NT2/D1 (cell line): ENCODE results near the gene NOX3.
A peak's percentile ranks its signal among the peaks of the same experiment; 100 is the strongest.
"Not testable (repeated sequence)": the region's sequence is repeated elsewhere in the genome, so short reads cannot be mapped to it uniquely, and the experiment has no call there.

Experiments
- DNase-seq: peaks from one replicate; pipeline ENCODE4 v3.0.0-alpha.2; 2011; ENCODE audit warnings: low read depth, low spot score
- H3K27me3 ChIP-seq: 2 replicates; pipeline ENCODE4 v1.6.0; 2011; ENCODE audit warnings: mild to moderate bottlenecking; ENCODE audit not compliant: insufficient read length, insufficient read depth
- H3K36me3 ChIP-seq: 2 replicates; pipeline ENCODE4 v1.6.1; 2011; ENCODE audit warnings: mild to moderate bottlenecking, low read length, mixed read lengths; ENCODE audit not compliant: insufficient read depth, insufficient read length
- H3K4me1 ChIP-seq: 2 replicates; pipeline ENCODE4 v1.5.1; 2011; ENCODE audit not compliant: insufficient read depth, insufficient read length
- H3K4me3 ChIP-seq: 2 replicates; pipeline ENCODE4 v1.5.1; 2011; ENCODE audit warnings: low read depth; ENCODE audit not compliant: insufficient read length
- H3K9ac ChIP-seq: 2 replicates; pipeline ENCODE4 v1.6.0; 2011; ENCODE audit warnings: low read depth; ENCODE audit not compliant: insufficient read length
- H3K9me3 ChIP-seq: 2 replicates; pipeline ENCODE4 v1.5.1; 2011; ENCODE audit warnings: mild to moderate bottlenecking, low read length; ENCODE audit not compliant: insufficient read depth
- SUZ12 ChIP-seq: IDR thresholded peaks from 2 replicates; pipeline ENCODE4 v1.6.1; 2011; ENCODE audit not compliant: insufficient read length, insufficient read depth; ENCODE audit errors: extremely low read depth
- YY1 ChIP-seq: IDR thresholded peaks from 2 replicates; pipeline ENCODE4 v1.6.1; 2011; ENCODE audit not compliant: insufficient read length, insufficient read depth
- ZNF274 ChIP-seq: IDR thresholded peaks from 2 replicates; pipeline ENCODE4 v1.6.1; 2011; ENCODE audit warnings: mild to moderate bottlenecking, low read depth, low read length

NOX3 gene

GRCh38 chr6:155495011-155495768 is 39.6 kb upstream of the NOX3 start:
- no peak for DNase-seq
- Histone ChIP-seq H3K4me1 (no peaks in the 10 kb centered on the region), H3K27me3 (no peaks in the 10 kb centered on the region), H3K9ac (no peak overlapping the region), H3K4me3 (no peak overlapping the region), H3K36me3 (no peaks in the 10 kb centered on the region), H3K9me3 (peaks cover 8% of the 10 kb centered on the region; the same call in 1 of the 2 replicates)
- TF ChIP-seq SUZ12 (no peak), YY1 (no peak), ZNF274 (no peak)

- peaks cover 8% of the 10 kb centered on the region; the same call in 1 of the 2 replicates for H3K9me3 ChIP-seq
- no peaks in the 10 kb centered on the region for H3K36me3 ChIP-seq
- TF ChIP-seq ZNF274 (no peak), SUZ12 (no peak), YY1 (no peak)
- H3K27me3 ChIP-seq = no peaks in the 10 kb centered on the region
- DNase-seq = peak; percentile 9
- no peaks in the 10 kb centered on the region for H3K4me1 ChIP-seq
- H3K4me3 ChIP-seq = no peak overlapping the region
- H3K9ac ChIP-seq = no peak overlapping the region
These were observed 38.1 kb upstream of the NOX3 start for GRCh38 chr6:155493694-155494143.

GRCh38 chr6:155493026-155493693 is 37.5 kb upstream of the NOX3 start:
- TF ChIP-seq ZNF274 (no peak), SUZ12 (no peak), YY1 (no peak)
- no peak overlapping the region for H3K9ac ChIP-seq
- peaks cover 8% of the 10 kb centered on the region; the same call in 1 of the 2 replicates for H3K9me3 ChIP-seq
- no peaks in the 10 kb centered on the region for H3K4me1 ChIP-seq
- no peaks in the 10 kb centered on the region for H3K36me3 ChIP-seq
- H3K27me3 ChIP-seq = no peaks in the 10 kb centered on the region
- DNase-seq = no peak
- H3K4me3 ChIP-seq = no peak overlapping the region

GRCh38 chr6:155492061-155492735 is 36.6 kb upstream of the NOX3 start:
- Histone ChIP-seq H3K4me3 (no peak overlapping the region), H3K27me3 (no peaks in the 10 kb centered on the region), H3K9ac (no peak overlapping the region), H3K9me3 (peaks cover 8% of the 10 kb centered on the region; the same call in 1 of the 2 replicates), H3K36me3 (no peaks in the 10 kb centered on the region), H3K4me1 (no peaks in the 10 kb centered on the region)
- no peak for DNase-seq
- no peak for TF ChIP-seq SUZ12
- no peak for TF ChIP-seq YY1
- TF ChIP-seq ZNF274 = no peak

- TF ChIP-seq ZNF274 = no peak
- no peak for TF ChIP-seq YY1
- TF ChIP-seq SUZ12 = no peak
- no peak overlapping the region for H3K9ac ChIP-seq
- no peak overlapping the region for H3K4me3 ChIP-seq
- no peaks in the 10 kb centered on the region for H3K27me3 ChIP-seq
- no peaks in the 10 kb centered on the region for H3K36me3 ChIP-seq
- H3K9me3 ChIP-seq = peaks cover 8% of the 10 kb centered on the region; the same call in 1 of the 2 replicates
- H3K4me1 ChIP-seq = no peaks in the 10 kb centered on the region
- DNase-seq = no peak
These were observed 35.8 kb upstream of the NOX3 start for GRCh38 chr6:155491421-155491820.

- H3K36me3 ChIP-seq, DNase-seq, H3K4me1 ChIP-seq, H3K9ac ChIP-seq, H3K27me3 ChIP-seq, H3K4me3 ChIP-seq, H3K9me3 ChIP-seq: not testable (repeated sequence)
These were observed 32.6 kb upstream of the NOX3 start for GRCh38 chr6:155488197-155488596.

- TF ChIP-seq SUZ12 = no peak
- TF ChIP-seq YY1 = no peak
- no peak for TF ChIP-seq ZNF274
- no peaks in the 10 kb centered on the region for H3K36me3 ChIP-seq
- no peaks in the 10 kb centered on the region for H3K27me3 ChIP-seq
- DNase-seq = no peak
- H3K9ac ChIP-seq = no peak overlapping the region
- H3K9me3 ChIP-seq = peaks cover 2% of the 10 kb centered on the region; the same call in 1 of the 2 replicates
- no peaks in the 10 kb centered on the region for H3K4me1 ChIP-seq
- no peak overlapping the region for H3K4me3 ChIP-seq
These were observed 31.9 kb upstream of the NOX3 start for GRCh38 chr6:155487371-155488130.
